WTC11 (cell line): ENCODE results near the gene TBL1XR1.

Source experiments
- MAX ChIP-seq: sonication (generic); formaldehyde crosslinking; IDR thresholded peaks from 2 replicates; pipeline ENCODE4 v1.8.0; 2022; ENCODE audit warnings: mild to moderate bottlenecking, missing genetic modification reagents
- ZNF138 ChIP-seq: sonication (generic); formaldehyde crosslinking; conservative IDR thresholded peaks from 2 replicates; pipeline ENCODE4 v1.8.1; 2022; ENCODE audit warnings: mild to moderate bottlenecking, moderate library complexity, missing genetic modification reagents
- TF ChIP-seq, protein P1 (sequence below): fragments of 200-600 bp; IDR thresholded peaks from 2 replicates; pipeline ENCODE4 v1.8.0; 2022; ENCODE audit warnings: antibody characterized with exemption
- TF ChIP-seq, protein P2 (sequence below): sonication (generic); formaldehyde crosslinking; IDR thresholded peaks from 2 replicates; pipeline ENCODE4 v1.8.1; 2022; ENCODE audit warnings: low read depth, missing genetic modification reagents, borderline replicate concordance
- TF ChIP-seq, protein P3 (sequence below): sonication (generic); formaldehyde crosslinking; IDR thresholded peaks from 2 replicates; pipeline ENCODE4 v1.8.1; 2023; ENCODE audit warnings: mild to moderate bottlenecking, missing genetic modification reagents, moderate library complexity

- TF ChIP-seq ZNF138 (CRISPR knock-in tag) (no peak), MAX (CRISPR knock-in tag) (no peak)
- TF ChIP-seq, protein P1, sequence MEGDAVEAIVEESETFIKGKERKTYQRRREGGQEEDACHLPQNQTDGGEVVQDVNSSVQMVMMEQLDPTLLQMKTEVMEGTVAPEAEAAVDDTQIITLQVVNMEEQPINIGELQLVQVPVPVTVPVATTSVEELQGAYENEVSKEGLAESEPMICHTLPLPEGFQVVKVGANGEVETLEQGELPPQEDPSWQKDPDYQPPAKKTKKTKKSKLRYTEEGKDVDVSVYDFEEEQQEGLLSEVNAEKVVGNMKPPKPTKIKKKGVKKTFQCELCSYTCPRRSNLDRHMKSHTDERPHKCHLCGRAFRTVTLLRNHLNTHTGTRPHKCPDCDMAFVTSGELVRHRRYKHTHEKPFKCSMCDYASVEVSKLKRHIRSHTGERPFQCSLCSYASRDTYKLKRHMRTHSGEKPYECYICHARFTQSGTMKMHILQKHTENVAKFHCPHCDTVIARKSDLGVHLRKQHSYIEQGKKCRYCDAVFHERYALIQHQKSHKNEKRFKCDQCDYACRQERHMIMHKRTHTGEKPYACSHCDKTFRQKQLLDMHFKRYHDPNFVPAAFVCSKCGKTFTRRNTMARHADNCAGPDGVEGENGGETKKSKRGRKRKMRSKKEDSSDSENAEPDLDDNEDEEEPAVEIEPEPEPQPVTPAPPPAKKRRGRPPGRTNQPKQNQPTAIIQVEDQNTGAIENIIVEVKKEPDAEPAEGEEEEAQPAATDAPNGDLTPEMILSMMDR = no peak
- TF ChIP-seq, protein P2, sequence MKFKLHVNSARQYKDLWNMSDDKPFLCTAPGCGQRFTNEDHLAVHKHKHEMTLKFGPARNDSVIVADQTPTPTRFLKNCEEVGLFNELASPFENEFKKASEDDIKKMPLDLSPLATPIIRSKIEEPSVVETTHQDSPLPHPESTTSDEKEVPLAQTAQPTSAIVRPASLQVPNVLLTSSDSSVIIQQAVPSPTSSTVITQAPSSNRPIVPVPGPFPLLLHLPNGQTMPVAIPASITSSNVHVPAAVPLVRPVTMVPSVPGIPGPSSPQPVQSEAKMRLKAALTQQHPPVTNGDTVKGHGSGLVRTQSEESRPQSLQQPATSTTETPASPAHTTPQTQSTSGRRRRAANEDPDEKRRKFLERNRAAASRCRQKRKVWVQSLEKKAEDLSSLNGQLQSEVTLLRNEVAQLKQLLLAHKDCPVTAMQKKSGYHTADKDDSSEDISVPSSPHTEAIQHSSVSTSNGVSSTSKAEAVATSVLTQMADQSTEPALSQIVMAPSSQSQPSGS (CRISPR knock-in tag) = no peak
- TF ChIP-seq, protein P3, sequence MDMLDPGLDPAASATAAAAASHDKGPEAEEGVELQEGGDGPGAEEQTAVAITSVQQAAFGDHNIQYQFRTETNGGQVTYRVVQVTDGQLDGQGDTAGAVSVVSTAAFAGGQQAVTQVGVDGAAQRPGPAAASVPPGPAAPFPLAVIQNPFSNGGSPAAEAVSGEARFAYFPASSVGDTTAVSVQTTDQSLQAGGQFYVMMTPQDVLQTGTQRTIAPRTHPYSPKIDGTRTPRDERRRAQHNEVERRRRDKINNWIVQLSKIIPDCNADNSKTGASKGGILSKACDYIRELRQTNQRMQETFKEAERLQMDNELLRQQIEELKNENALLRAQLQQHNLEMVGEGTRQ (CRISPR knock-in tag) = no peak
Observed at GRCh38 chr3:177089901-177090300, 107.4 kb downstream of the TBL1XR1 start.
